Stomach smooth muscle (tissue), 2 donors: Measurements from ENCODE around the gene ASPG.

Source experiments
- H3K27ac ChIP-seq: one replicate; pipeline ENCODE4 v1.7.0; 2013; ENCODE audit warnings: mild to moderate bottlenecking, low read length, inconsistent platforms
- H3K27me3 ChIP-seq, 2 donors: one replicate each; pipeline ENCODE4 v1.7.0; 2013; ENCODE audit warnings: low read length in 2 of 2; ENCODE audit not compliant: insufficient read depth in 2 of 2, control insufficient read depth in 1 of 2
- H3K36me3 ChIP-seq, 2 donors: one replicate each; pipeline ENCODE4 v1.7.0; 2013; ENCODE audit warnings: low read length in 2 of 2; ENCODE audit not compliant: control insufficient read depth in 2 of 2, insufficient read depth in 2 of 2
- H3K4me1 ChIP-seq: one replicate; pipeline ENCODE4 v1.7.0; 2013; ENCODE audit warnings: low read length; ENCODE audit not compliant: control insufficient read depth, insufficient read depth
- H3K4me3 ChIP-seq, 2 donors: one replicate each; pipeline ENCODE4 v1.7.0; 2013; ENCODE audit warnings: low read length in 2 of 2
- H3K9ac ChIP-seq, 2 donors: one replicate each; pipeline ENCODE4 v1.7.0; 2013; ENCODE audit warnings: low read length in 2 of 2, mild to moderate bottlenecking in 1 of 2
- H3K9me3 ChIP-seq, 2 donors: one replicate each; pipeline ENCODE4 v1.7.0; 2013; ENCODE audit warnings: low read length in 2 of 2; ENCODE audit not compliant: control insufficient read depth in 2 of 2
- donor health status: healthy.
- donor health status: Pancreatic carcinoma.

Gene ASPG

DNA sequence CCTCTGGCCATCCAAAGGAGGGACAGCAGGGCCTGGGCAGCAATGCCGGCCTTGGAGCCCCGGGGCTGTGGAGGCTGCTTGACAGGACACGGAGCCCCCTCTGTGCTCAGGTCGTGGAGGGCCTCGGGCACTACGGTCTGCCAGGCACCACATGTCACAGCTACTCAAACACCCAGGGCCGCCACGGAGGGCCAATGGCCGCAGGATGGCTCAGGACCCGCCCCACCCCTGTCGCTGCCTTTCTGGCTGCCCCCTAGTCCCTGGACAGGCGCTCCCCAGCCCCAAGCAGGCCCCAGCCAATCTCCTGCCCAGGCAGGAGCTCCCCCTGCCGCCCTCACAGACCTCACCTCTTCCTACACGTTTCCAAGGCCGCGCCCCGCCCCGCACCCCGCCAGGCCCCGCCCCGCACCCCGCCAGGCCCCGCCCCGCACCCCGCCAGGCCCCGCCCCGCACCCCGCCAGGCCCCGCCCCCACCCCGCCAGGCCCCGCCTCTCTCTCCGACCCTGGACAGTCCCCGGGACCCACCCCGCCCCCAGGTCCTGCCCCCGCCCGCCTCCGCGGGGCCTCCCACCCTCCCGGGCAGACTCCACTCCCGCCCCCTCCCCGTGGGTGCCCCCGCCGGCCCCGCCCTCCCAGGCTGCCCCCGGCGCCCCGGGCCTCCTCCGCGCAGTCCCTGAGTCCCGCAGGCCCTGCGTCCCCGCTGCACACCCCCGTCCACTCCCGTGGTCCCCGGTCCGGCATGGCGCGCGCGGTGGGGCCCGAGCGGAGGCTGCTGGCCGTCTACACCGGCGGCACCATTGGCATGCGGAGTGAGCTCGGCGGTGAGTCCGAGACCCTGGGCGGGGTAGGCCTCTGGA is at the start of gene ASPG:
Gene ASPG (plus strand): TSS at position 669 of the 857 bp plus-strand sequence. CDS start 71 bp downstream, at position 740.
- H3K36me3 ChIP-seq, result no peaks in the 10 kb centered on the region
- H3K27ac ChIP-seq, result no peak within 1 kb of the TSS
- peak within 1 kb of the TSS in 1 of 2 donors; percentile 49 for H3K4me3 ChIP-seq
- H3K4me1 ChIP-seq, result no peaks in the 10 kb centered on the region
- H3K27me3 ChIP-seq, result peaks cover 27 to 28% of the 10 kb centered on the region in 2 donors
- H3K9ac ChIP-seq, result no peak within 1 kb of the TSS
- H3K9me3 ChIP-seq, result peaks cover 0 to 3% of the 10 kb centered on the region in 2 donors

DNA sequence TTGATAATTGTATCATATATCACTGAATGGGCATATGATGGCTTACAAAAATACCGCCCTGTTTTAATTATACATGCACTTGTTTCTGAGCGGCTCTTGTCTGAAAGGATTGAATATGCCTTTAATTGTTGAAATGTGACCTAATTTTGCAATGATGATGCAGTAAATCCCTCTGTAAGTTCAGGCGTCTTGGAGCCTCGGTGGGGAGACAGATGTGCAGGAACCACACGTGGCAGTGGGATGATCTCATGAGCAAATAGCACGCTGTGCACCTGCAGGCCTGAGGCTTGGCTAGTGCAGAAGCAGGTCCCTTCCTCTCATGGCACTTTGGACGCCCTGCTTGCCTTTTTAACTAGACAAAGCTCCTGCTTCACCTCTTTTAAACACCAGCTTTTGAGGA is 49.3 kb upstream of the ASPG start:
- no peak overlapping the region for H3K27ac ChIP-seq
- peaks cover 11 to 13% of the 10 kb centered on the region in 2 donors for H3K27me3 ChIP-seq
- H3K9me3 ChIP-seq, result peaks cover 0 to 3% of the 10 kb centered on the region in 2 donors

DNA sequence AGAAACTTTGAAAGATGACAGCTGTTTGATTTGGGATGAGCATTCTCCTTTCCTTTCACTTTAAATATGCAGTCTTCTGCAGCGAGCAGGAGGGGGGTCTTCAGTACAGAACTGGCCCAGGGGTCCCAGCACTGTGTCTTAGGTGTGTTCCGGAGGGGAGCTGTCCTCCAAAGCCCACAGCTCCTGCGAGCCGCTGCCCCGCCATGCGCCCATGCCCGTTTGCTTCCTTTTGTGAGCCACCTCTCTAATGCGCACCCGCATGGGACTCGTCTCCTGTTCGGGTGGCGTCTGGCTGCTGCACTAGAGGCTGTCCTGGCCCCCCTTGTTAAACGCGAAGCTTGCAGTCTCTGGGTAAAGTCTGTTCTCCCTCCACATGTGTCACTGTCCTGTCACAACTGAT is 48.4 kb upstream of the ASPG start:
- Histone ChIP-seq H3K27ac (no peak overlapping the region), H3K27me3 (peaks cover 11 to 14% of the 10 kb centered on the region in 2 donors), H3K4me1 (no peaks in the 10 kb centered on the region), H3K9me3 (peaks cover 0 to 3% of the 10 kb centered on the region in 2 donors), H3K4me3 (no peak overlapping the region), H3K36me3 (no peaks in the 10 kb centered on the region), H3K9ac (no peak overlapping the region)

More for the DNA sequence above, 49.3 kb upstream of the ASPG start:
- Histone ChIP-seq H3K4me3 (no peak overlapping the region), H3K9ac (no peak overlapping the region), H3K36me3 (no peaks in the 10 kb centered on the region), H3K4me1 (no peaks in the 10 kb centered on the region)

DNA sequence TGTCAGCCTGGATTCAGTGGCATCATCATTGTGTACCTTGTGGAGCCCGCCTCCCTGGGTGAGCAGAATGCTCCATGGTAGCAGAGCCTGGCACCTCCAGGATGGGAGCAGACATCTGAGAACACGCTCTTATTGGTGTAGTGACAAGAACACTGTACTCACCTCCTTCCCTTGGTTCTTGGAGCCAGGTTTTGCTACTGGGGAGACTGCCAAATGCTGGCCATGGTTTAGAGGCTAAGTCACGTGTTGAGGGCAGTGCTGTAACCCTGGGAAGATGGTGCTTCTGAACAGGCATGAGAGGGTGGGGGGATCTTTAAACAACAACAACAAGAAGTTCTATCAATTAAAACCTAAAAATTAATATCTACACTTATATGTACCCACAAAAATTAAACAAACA is 47.6 kb upstream of the ASPG start:
- H3K4me1 ChIP-seq, result no peaks in the 10 kb centered on the region
- peaks cover 11 to 14% of the 10 kb centered on the region in 2 donors for H3K27me3 ChIP-seq
- H3K27ac ChIP-seq, result no peak overlapping the region

DNA sequence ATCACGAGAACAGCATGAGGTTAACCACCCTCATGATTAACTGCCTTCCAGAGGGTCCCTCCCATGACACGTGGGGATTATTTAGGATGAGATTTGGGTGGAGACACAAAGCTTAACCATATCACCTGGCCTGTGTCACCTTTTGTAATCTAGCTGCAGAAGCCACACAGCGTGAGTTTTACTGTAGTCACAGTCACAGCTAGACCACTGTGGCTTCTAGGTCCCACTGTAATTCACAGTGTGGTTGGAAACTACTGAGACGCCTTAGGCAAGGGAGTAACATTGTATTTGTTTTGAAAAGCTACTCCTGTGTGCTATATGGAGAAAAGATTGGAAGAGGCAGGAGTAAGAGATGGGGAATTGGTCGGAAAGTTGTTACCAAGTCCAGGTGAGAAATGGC is 46.3 kb upstream of the ASPG start:
- Histone ChIP-seq H3K9ac (no peak overlapping the region), H3K27ac (no peak overlapping the region), H3K27me3 (peaks cover 11% of the 10 kb centered on the region in 2 donors), H3K9me3 (peaks cover 0 to 3% of the 10 kb centered on the region in 2 donors), H3K36me3 (no peaks in the 10 kb centered on the region), H3K4me1 (no peaks in the 10 kb centered on the region), H3K4me3 (no peak overlapping the region)

More for the DNA sequence above, 47.6 kb upstream of the ASPG start:
- H3K9ac ChIP-seq, result no peak overlapping the region
- no peaks in the 10 kb centered on the region for H3K36me3 ChIP-seq
- H3K9me3 ChIP-seq, result peaks cover 0 to 3% of the 10 kb centered on the region in 2 donors
- H3K4me3 ChIP-seq, result no peak overlapping the region

DNA sequence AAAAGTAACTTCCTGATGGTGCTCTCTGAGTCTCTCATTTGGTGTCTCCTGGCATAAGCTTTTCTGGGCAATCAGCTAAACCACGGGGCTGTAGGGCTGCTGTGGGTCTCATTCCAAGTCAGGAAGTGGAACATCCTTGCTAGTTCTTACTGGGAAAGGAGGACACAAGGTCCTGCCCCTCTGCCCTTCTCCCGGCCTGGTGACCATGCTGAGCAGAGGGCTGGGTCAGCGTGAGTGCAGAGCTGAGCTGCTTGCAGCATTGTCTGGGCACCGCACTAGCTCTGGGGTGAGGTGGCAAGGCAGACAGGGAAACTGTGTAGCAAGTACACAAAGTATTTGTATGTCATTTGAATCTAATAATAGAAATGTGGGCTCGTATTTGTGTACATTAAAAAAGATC is 45.0 kb upstream of the ASPG start:
- Histone ChIP-seq H3K27me3 (peaks cover 11% of the 10 kb centered on the region in 2 donors), H3K4me3 (no peak overlapping the region), H3K36me3 (no peaks in the 10 kb centered on the region), H3K4me1 (no peaks in the 10 kb centered on the region), H3K9ac (no peak overlapping the region), H3K27ac (no peak overlapping the region), H3K9me3 (peaks cover 0 to 3% of the 10 kb centered on the region in 2 donors)

DNA sequence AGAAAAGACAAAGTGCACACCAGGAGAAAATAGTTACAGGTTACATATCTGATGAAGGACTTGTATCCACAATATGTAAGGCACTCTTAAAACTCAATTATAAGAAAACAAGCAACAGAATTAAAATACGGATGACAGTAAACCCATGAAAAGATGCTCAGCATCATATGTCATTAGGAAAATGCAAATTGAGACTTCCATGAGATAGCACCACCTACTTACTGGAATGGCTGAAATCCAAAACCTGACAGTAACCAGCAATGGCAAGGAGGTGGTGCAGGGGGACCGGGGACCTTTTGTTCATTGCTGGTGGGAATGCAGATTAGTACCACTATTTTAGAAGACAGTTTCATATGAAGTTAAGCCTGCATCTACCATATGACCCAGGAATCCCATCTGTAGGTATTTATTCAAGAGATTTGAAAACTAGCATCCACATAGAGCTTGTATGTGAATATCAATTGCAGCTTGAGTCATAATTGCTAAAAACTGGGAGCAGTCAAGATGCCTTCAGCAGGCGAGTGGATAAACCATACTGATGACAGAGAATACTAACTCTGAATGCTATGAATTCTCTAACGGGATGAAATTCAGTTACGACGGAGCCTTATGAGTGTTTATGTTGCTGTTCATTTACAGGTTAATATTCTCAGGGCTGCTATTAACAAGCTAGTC is 43.9 kb upstream of the ASPG start:
- Histone ChIP-seq H3K9ac (no peak overlapping the region), H3K9me3 (peaks cover 0 to 3% of the 10 kb centered on the region in 2 donors), H3K27me3 (peaks cover 9 to 11% of the 10 kb centered on the region in 2 donors), H3K36me3 (no peaks in the 10 kb centered on the region), H3K4me1 (no peaks in the 10 kb centered on the region), H3K27ac (no peak overlapping the region), H3K4me3 (no peak overlapping the region)

DNA sequence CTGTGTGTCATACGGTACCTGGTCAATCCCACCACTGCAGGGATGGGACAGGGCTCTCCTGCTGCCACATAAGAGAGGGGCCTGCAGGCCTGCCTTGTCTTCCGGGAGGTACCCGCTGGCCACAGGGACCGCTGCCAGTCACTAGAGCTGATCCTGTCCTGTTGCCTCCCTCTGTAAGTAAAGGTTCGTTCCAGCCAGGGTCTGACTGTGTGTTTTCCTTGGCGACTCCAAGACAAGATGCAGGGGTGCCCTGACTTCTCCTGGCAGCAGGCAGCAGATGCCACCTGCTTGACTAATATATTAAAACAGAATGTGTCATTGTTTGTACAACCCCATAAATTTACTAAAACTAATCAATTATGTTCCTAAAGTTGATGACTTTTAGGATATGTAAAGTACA is 41.5 kb upstream of the ASPG start:
- H3K9ac ChIP-seq, result no peak overlapping the region
- no peak overlapping the region for H3K4me3 ChIP-seq
- no peaks in the 10 kb centered on the region for H3K4me1 ChIP-seq
- no peaks in the 10 kb centered on the region for H3K36me3 ChIP-seq
- peaks cover 0 to 3% of the 10 kb centered on the region in 2 donors for H3K9me3 ChIP-seq
- H3K27me3 ChIP-seq, result peaks cover 6 to 8% of the 10 kb centered on the region in 2 donors
- H3K27ac ChIP-seq, result no peak overlapping the region

DNA sequence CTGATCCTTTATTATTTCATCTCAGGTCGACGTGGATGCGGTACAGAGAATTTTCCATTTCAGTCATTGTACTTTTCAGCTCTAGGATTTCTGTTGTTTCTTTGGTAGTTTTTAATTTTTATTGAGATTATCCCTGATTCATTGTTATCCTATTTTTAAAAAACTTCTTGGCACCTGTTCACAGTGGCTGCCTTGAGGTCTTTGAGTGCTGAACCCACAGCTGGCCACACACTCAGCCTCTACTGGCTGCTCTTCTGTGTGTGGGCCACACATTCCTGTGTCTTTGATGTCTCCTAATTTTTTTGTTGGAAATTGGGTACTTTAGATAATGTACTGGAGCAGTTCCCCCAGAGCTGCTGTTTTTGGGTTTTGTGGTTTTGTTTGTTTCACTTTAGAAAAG is 37.7 kb upstream of the ASPG start:
- Histone ChIP-seq H3K4me1 (peaks cover 4% of the 10 kb centered on the region), H3K9me3 (peaks cover 0 to 2% of the 10 kb centered on the region in 2 donors), H3K4me3 (no peak overlapping the region), H3K27ac (no peak overlapping the region), H3K36me3 (no peaks in the 10 kb centered on the region), H3K27me3 (peaks cover 0 to 3% of the 10 kb centered on the region in 2 donors), H3K9ac (no peak overlapping the region)

DNA sequence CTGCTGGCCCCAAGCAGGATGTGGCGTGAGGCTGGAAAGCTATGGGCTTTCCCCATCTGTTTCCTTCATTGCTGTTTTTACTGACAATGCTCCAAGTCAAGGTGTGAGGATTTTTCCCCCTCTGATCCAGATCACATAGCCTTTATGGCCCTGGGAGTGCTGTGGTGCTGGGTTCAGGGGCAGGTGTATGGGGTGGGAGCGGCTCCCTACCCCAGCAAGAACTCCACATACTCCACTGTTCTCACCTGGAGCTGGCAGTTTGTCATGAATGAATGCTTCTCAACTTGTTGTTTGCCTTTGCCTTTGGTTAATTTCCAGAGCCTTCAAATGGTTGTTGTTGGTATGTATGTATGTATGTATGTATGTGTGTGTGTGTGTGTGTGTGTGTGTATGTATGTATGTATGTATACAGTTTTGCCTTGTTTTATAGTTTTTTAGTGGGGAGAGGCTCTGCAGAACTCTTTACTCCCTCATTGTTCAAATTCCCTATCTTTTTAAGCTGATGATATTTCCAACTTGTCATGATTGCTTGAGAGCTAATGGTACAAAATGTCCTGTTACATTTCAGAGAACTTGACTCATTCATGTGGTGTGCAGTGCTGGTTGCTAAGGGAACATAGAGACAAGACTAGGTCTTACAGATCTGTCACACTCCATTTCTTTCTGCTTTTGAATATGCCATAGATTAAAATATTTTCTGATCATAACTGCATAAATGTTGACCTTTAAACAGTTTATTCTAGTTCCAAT is 36.6 kb upstream of the ASPG start:
- H3K36me3 ChIP-seq, result no peaks in the 10 kb centered on the region
- peaks cover 0 to 2% of the 10 kb centered on the region in 2 donors for H3K9me3 ChIP-seq
- H3K27ac ChIP-seq, result no peak overlapping the region
- no peak overlapping the region for H3K4me3 ChIP-seq
- peaks cover 0 to 3% of the 10 kb centered on the region in 2 donors for H3K27me3 ChIP-seq
- no peak overlapping the region for H3K9ac ChIP-seq
- H3K4me1 ChIP-seq, result peaks cover 4% of the 10 kb centered on the region
